SIG-M5 treated with dmso at 0.1 percent for 504 hours (cell line): ENCODE results near the gene DUOX2.
A peak's percentile ranks its signal among the peaks of the same experiment; 100 is the strongest.

Source experiments
- DNase-seq: peaks from one replicate; lab custom pipeline; 2025; ENCODE audit not compliant: unreplicated experiment; lab: John Stamatoyannopoulos, UW

DUOX2 gene

GRCh38 chr15:45114076-45114750 is at the start of gene DUOX2, which contains the start of gene DUOXA2:
DUOX2 (minus strand) TSS chr15:45114172; CDS start chr15:45113411, 761 bp downstream.
DUOXA2 (plus strand) TSS chr15:45114326; CDS start chr15:45114606, 280 bp downstream.
- DNase-seq, result no peak

GRCh38 chr15:45163508-45163856 is 49.5 kb upstream of the DUOX2 start:
- DNase-seq, result no peak

- peak; percentile 63 for DNase-seq
Measured at GRCh38 chr15:45162771-45163507, 49.0 kb upstream of the DUOX2 start.

GRCh38 chr15:45161666-45162065 is 47.7 kb upstream of the DUOX2 start:
- no peak for DNase-seq

GRCh38 chr15:45157974-45158373 is 44.0 kb upstream of the DUOX2 start:
- no peak for DNase-seq

GRCh38 chr15:45156744-45157455 is 42.9 kb upstream of the DUOX2 start:
- no peak for DNase-seq

GRCh38 chr15:45155739-45156138 is 41.8 kb upstream of the DUOX2 start:
- no peak for DNase-seq

GRCh38 chr15:45151998-45152828 is 38.2 kb upstream of the DUOX2 start:
- no peak for DNase-seq

- no peak for DNase-seq
Measured at GRCh38 chr15:45150997-45151396, 37.0 kb upstream of the DUOX2 start.

- no peak for DNase-seq
Measured at GRCh38 chr15:45150481-45150880, 36.5 kb upstream of the DUOX2 start.

GRCh38 chr15:45149060-45149459 is 35.1 kb upstream of the DUOX2 start:
- DNase-seq, result no peak

- DNase-seq, result no peak
Measured at GRCh38 chr15:45148076-45149059, 34.4 kb upstream of the DUOX2 start.

GRCh38 chr15:45147606-45148005 is 33.6 kb upstream of the DUOX2 start:
- no peak for DNase-seq

- DNase-seq, result no peak
Measured at GRCh38 chr15:45146405-45146804, 32.4 kb upstream of the DUOX2 start.

- DNase-seq, result no peak
Measured at GRCh38 chr15:45144775-45145174, 30.8 kb upstream of the DUOX2 start.

GRCh38 chr15:45143946-45144345 is 30.0 kb upstream of the DUOX2 start:
- no peak for DNase-seq

GRCh38 chr15:45143056-45143455 is 29.1 kb upstream of the DUOX2 start:
- DNase-seq, result no peak

- no peak for DNase-seq
Measured at GRCh38 chr15:45141386-45141785, 27.4 kb upstream of the DUOX2 start.

- DNase-seq, result no peak
Measured at GRCh38 chr15:45140557-45141250, 26.7 kb upstream of the DUOX2 start.
